Measurements from ENCODE around the gene SCFD2.

SCFD2 gene

GRCh38 chr4:52951016-52951415 lies 414.8 kb downstream of the SCFD2 start:
- no peak for TF ChIP-seq CTCF (conservative IDR thresholded peaks at IDR 0.05; ENCODE audit: low read depth)
- ChIA-PET POLR2A (ENCODE audit: low non-redundant PET) (no interaction called here), CTCF (interaction anchor here (0.6 kb wide), 1 partner anchor 28 kb away, joined by 3 read pairs; no protein-coding TSS in a partner anchor)
- no peak overlapping the region for H3K27ac ChIP-seq
- DNase-seq (ENCODE audit: low spot score) = no peak

DNA sequence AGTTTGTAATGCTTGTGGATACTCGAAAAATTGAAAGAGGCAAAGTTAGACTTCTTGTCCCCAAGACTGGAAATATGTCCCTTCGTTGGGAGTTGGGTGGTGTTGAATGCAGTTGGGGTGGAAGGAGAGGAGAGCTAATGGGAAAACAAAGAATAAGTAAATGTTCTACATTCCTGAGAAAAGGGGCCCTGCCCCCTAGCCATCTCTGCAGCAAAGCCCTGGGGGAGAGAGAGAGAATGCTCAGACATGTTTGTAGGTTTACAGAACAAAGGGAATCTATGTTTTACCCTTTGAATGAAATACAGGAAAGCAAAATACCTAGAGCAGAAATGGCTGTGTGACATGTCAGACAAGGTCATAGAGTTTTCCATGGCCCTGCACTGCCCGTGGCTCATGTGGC lies 415.6 kb downstream of the SCFD2 start:
- CTCF ChIA-PET = no interaction called here
- no peak for TF ChIP-seq CTCF (conservative IDR thresholded peaks at IDR 0.05; ENCODE audit: low read depth)
- no peak overlapping the region for H3K27ac ChIP-seq
- no peak for DNase-seq (ENCODE audit: low spot score)
- POLR2A ChIA-PET (ENCODE audit: low non-redundant PET) = no interaction called here

DNA sequence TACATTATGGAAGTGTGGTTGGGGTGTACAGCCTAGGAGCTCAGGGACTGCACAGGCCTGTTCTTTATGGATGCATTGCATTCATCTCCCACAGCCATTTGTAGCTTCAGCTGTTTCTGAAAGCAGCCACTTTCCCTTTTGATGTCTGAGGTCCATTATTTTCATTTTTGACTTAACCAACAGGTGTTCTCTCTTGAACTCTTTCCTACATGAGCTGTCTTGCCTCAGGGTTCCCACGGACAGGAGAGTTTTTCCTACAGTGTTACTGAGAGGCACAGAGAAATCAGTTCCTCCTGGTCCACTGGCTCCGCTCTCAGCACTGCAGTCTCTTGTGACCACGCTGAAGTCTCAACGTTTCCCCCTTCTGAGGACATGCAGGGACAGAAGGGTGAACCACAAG lies 416.5 kb downstream of the SCFD2 start:
- ChIA-PET CTCF (no interaction called here), POLR2A (ENCODE audit: low non-redundant PET) (no interaction called here)
- DNase-seq (ENCODE audit: low spot score) = no peak
- no peak overlapping the region for H3K27ac ChIP-seq
- TF ChIP-seq CTCF (conservative IDR thresholded peaks at IDR 0.05; ENCODE audit: low read depth) = no peak

DNA sequence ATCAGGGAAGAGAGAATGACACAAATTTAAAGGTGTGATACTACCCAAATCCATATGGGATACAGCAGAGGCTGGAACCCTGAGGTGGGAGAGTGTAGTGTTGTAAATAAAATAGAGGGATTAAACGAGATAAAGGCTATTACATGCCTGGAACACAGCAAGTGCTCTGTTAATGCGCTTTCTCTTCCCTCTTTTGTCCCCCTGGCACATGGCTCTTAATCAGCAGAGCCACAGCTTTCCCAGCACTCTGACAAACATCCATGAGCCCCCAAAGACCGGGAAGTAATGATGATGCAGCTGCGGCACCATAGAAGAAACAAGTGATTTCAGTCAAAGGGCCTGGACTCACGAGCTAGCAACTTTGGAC lies 417.8 kb downstream of the SCFD2 start:
- H3K27ac ChIP-seq = no peak overlapping the region
- DNase-seq (ENCODE audit: low spot score) = no peak
- TF ChIP-seq CTCF (conservative IDR thresholded peaks at IDR 0.05; ENCODE audit: low read depth) = no peak
- ChIA-PET POLR2A (ENCODE audit: low non-redundant PET) (no interaction called here), CTCF (no interaction called here)

GRCh38 chr4:52947401-52948056 lies 418.3 kb downstream of the SCFD2 start:
- no peak overlapping the region for H3K27ac ChIP-seq
- POLR2A ChIA-PET (ENCODE audit: low non-redundant PET) = no interaction called here
- no peak for TF ChIP-seq CTCF (conservative IDR thresholded peaks at IDR 0.05; ENCODE audit: low read depth)
- DNase-seq (ENCODE audit: low spot score) = no peak
- CTCF ChIA-PET = no interaction called here

- no peak for TF ChIP-seq CTCF (conservative IDR thresholded peaks at IDR 0.05; ENCODE audit: low read depth)
- DNase-seq (ENCODE audit: low spot score) = no peak
- ChIA-PET POLR2A (ENCODE audit: low non-redundant PET) (no interaction called here), CTCF (no interaction called here)
- no peak overlapping the region for H3K27ac ChIP-seq
Measured at GRCh38 chr4:52946855-52947254, 419.0 kb downstream of the SCFD2 start.

DNA sequence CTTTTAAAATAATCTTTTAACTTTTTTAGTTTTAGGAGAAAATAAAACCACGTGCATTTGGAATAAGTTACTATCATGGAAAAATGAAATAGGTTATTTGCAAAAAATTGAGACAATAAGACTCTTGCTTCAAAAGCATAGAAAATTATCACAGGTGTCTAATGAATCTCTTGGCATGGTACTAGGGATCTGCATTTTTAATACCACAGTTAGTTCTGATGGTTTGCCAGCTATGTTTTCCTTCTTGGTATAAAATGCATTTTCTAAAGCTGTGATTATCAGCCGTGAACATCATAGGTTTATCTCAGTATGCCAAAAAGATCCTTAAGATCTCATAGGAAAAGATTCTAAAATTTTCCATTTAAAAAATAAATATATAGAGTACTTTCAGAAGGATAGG lies 419.9 kb downstream of the SCFD2 start:
- POLR2A ChIA-PET (ENCODE audit: low non-redundant PET) = no interaction called here
- CTCF ChIA-PET = no interaction called here

More for the DNA sequence above, 419.9 kb downstream of the SCFD2 start:
- DNase-seq (ENCODE audit: low spot score) = no peak
- no peak for TF ChIP-seq CTCF (conservative IDR thresholded peaks at IDR 0.05; ENCODE audit: low read depth)
- no peak overlapping the region for H3K27ac ChIP-seq

Measured in RWPE1 (cell line).